Measurements from ENCODE around the gene CD79A.

CD79A gene

DNA sequence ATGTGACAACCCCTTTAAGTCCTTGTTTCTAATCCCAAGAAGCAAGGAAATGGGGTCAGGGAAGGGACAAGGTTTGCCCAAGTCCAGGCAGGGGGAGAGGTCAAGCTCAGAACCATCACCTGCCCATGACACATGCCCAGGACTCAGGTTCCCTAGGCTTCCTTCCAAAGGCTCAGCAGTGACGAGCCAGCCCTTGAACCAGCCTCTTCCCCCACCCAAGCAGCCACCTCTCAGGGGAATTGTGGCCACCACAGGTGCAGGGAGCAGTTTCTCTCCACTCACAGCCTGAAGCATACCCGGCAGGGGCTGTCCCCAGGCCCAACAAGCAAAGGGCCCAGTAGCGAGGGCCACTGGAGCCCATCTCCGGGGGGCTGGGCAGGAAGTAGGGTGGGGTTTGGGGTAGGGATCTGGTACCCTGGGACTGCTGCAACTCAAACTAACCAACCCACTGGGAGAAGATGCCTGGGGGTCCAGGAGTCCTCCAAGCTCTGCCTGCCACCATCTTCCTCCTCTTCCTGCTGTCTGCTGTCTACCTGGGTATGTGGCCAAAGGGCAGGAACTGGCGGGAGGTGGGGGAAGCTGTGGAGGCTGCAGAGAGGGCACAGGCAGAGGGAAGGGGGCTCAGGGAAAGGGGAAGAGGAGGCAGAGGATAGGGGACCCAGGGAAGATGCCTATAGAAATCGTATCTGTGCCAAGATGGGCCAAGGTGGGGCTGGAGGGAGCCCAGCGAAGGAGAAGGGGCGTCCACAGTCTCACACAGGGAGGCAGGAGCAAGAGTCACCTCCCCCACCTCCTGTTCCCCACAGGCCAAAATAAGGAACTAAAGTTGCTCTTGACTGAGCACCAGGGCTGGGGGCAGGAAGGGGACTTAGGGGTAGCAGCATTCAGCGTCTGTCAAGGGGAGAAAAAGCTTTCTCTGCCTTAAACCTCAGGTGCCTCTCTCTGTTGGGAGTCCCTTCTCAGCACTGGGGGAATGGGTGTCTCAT, at the start of gene CD79A:
Gene CD79A, plus strand, starts transcription at position 433 of the 986 bp plus-strand sequence. Its CDS starts 26 bp downstream, at position 459.
- in situ Hi-C loops (cut with HindIII; ENCODE audit: low pct_ligation_motif_present, low pct_unique_long_range_greater_than_20kb, low sequenced_read_pairs): no loop called here
- DNase-seq: no peak

- in situ Hi-C loops (cut with HindIII; ENCODE audit: low pct_ligation_motif_present, low pct_unique_long_range_greater_than_20kb, low sequenced_read_pairs): no loop called here
Measured at GRCh38 chr19:41837981-41838708, 38.9 kb upstream of the CD79A start.

GRCh38 chr19:41839211-41839610, 37.9 kb upstream of the CD79A start:
- in situ Hi-C loops (cut with HindIII; ENCODE audit: low pct_ligation_motif_present, low pct_unique_long_range_greater_than_20kb, low sequenced_read_pairs): no loop called here
- no peak for DNase-seq

More at GRCh38 chr19:41837981-41838708, 38.9 kb upstream of the CD79A start:
- no peak for DNase-seq

DNA sequence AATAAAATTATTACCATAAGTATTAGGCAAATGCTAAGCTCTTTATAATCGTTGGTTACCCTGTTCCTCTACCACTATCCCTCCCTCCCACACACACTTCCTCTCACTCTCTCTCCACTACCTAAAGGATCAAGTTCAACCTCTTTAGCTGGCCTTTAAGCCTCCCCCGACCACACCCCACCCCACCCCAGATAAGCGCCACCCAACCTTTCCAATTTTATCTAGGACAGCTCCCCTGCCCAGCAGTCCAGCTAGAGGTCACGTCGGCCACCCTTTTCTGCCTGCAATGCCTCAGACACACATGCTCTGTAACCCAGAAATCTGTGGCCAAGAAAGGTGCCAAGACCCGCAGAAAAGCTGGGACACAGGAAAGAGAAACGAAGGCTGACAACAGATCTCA, 33.7 kb upstream of the CD79A start:
- in situ Hi-C loops (cut with HindIII; ENCODE audit: low pct_ligation_motif_present, low pct_unique_long_range_greater_than_20kb, low sequenced_read_pairs): no loop called here
- no peak for DNase-seq

DNA sequence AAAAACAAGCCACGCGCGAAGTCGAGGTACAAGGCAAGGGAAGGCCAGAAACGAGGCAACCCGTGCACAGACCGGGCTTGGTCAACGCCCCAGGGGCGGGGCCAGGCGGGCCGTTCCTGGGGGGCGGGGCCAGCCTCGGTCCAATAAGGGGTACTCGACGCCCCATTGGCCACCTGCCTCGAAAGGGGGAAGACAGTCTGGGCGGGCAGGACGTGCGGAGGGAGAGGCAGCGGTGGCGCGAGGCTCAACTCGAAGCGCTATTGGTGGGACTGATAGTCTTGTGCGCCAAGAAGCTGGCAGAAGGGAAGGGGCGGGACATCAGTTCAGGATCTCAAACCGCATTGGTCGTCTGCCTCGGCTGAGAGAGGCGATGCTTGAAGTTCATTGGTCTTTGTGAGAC, 32.5 kb upstream of the CD79A start, which contains the start of gene LYPD4:
Gene LYPD4, minus strand, starts transcription at position 83 of the 400 bp plus-strand sequence. CDS start 5,398 bp downstream, outside the sequence.
- DNase-seq: no peak

DNA sequence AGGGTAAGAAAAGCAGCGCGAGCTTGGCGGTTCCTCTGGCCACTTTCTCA, 32.3 kb upstream of the CD79A start, which contains the start of gene DMRTC2:
Gene DMRTC2, plus strand, starts transcription at position 42 of the 50 bp plus-strand sequence. CDS start 2,387 bp downstream, outside the sequence.
- DNase-seq: no peak
- in situ Hi-C loops (cut with HindIII; ENCODE audit: low pct_ligation_motif_present, low pct_unique_long_range_greater_than_20kb, low sequenced_read_pairs): no loop called here

More for the DNA sequence above, 32.5 kb upstream of the CD79A start, which contains the start of gene LYPD4:
- in situ Hi-C loops (cut with HindIII; ENCODE audit: low pct_ligation_motif_present, low pct_unique_long_range_greater_than_20kb, low sequenced_read_pairs): no loop called here

DNA sequence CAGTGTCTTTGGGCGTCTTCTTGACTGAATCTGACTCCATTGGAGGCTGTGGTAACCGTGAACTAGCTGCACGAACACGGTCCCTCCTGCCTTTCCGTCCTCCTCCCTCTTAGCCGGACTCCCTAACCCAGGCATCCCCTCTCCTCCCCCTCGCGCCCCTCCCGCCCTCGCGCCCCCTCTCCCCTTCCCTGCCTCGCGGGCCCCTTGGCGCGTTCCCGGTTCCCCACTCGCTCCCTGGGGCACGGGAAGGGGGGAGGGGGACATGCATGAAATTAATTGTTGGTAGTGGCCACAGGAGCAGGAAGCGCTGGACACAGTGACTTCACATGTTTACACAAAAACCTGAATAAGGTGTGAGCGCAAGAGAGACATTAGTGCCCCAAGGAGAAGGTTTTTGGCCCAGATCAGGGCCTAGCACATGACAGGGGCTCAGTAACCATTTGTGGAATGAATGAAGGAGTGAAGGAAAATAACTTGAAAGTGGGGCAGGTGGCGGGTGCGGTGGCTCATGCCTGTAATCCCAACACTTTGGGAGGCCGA, 32.0 kb upstream of the CD79A start:
- no peak for DNase-seq

GRCh38 chr19:41847351-41848105, 29.6 kb upstream of the CD79A start:
- DNase-seq: no peak
- in situ Hi-C loops (cut with HindIII; ENCODE audit: low pct_ligation_motif_present, low pct_unique_long_range_greater_than_20kb, low sequenced_read_pairs): no loop called here

More for the DNA sequence above, 32.0 kb upstream of the CD79A start:
- in situ Hi-C loops (cut with HindIII; ENCODE audit: low pct_ligation_motif_present, low pct_unique_long_range_greater_than_20kb, low sequenced_read_pairs): no loop called here

GRCh38 chr19:41848666-41849065, 28.4 kb upstream of the CD79A start:
- no peak for DNase-seq
- in situ Hi-C loops (cut with HindIII; ENCODE audit: low pct_ligation_motif_present, low pct_unique_long_range_greater_than_20kb, low sequenced_read_pairs): no loop called here

- in situ Hi-C loops (cut with HindIII; ENCODE audit: low pct_ligation_motif_present, low pct_unique_long_range_greater_than_20kb, low sequenced_read_pairs): no loop called here
- DNase-seq: no peak
Measured at GRCh38 chr19:41849067-41849466, 28.0 kb upstream of the CD79A start.

- in situ Hi-C loops (cut with HindIII; ENCODE audit: low pct_ligation_motif_present, low pct_unique_long_range_greater_than_20kb, low sequenced_read_pairs): no loop called here
- DNase-seq: no peak
Measured at GRCh38 chr19:41850381-41850780, 26.7 kb upstream of the CD79A start.

DNA sequence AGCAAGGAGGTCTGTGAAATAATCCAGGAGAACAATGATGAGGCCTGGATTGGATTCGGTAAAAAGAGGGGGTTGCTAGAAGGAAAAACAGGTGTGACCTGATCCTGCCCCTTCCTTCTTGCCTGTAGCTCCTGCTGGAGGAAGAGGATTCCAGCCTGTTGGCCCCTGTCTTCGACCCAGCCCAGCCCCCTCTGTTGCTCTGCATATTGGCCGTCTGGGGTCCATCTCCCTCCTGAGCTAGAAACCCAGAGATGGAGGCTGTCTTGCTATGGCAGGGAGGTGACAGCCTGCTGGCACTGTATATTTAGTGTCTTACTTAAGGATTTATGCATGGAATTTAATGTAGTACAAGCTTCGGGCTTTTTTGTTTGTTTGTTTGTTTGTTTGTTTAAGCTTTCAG, 25.6 kb upstream of the CD79A start:
- no peak for DNase-seq
- in situ Hi-C loops (cut with HindIII; ENCODE audit: low pct_ligation_motif_present, low pct_unique_long_range_greater_than_20kb, low sequenced_read_pairs): no loop called here

DNA sequence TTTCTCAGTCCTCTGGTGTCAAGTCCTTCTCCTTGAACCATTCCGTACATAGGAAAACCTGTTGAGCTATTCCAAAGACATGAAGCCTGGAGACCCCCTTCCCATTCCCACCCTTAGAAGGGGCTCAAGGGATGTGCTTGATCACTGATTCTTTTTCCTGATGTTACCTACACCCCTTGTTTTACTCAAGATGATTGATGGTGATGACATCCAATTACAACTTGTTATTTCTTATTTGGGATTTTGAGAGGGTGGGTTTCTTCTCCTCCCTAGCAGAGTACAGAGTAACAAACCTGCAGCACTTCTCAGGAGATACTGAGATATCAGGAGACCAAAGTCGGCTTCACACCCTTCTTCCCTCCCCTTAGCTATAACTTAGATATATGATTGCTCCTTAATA, 23.7 kb upstream of the CD79A start:
- no peak for DNase-seq
- in situ Hi-C loops (cut with HindIII; ENCODE audit: low pct_ligation_motif_present, low pct_unique_long_range_greater_than_20kb, low sequenced_read_pairs): no loop called here

DNA sequence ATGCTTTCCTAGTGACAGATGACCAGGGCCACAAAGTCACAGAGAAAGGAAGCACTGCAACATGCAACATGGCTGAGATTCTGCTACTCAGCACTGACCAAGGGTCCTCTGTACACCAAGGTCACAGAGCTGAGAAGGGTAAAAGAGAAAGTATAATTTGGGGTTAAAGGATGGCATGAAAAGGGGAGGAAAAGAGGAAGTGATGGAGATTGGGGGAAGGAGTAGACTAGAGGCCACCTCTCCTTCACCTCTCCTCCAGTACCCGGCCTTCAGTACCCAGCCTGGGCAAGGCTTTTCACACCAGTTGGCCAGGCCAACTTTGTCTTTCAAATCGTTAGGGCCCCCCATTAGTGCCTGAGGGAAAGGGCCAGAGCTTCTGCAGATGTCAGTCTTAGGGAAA, 23.3 kb upstream of the CD79A start:
- in situ Hi-C loops (cut with HindIII; ENCODE audit: low pct_ligation_motif_present, low pct_unique_long_range_greater_than_20kb, low sequenced_read_pairs): no loop called here
- no peak for DNase-seq

- in situ Hi-C loops (cut with HindIII; ENCODE audit: low pct_ligation_motif_present, low pct_unique_long_range_greater_than_20kb, low sequenced_read_pairs): no loop called here
- DNase-seq: no peak
Measured at GRCh38 chr19:41859213-41859617, 17.9 kb upstream of the CD79A start.

DNA sequence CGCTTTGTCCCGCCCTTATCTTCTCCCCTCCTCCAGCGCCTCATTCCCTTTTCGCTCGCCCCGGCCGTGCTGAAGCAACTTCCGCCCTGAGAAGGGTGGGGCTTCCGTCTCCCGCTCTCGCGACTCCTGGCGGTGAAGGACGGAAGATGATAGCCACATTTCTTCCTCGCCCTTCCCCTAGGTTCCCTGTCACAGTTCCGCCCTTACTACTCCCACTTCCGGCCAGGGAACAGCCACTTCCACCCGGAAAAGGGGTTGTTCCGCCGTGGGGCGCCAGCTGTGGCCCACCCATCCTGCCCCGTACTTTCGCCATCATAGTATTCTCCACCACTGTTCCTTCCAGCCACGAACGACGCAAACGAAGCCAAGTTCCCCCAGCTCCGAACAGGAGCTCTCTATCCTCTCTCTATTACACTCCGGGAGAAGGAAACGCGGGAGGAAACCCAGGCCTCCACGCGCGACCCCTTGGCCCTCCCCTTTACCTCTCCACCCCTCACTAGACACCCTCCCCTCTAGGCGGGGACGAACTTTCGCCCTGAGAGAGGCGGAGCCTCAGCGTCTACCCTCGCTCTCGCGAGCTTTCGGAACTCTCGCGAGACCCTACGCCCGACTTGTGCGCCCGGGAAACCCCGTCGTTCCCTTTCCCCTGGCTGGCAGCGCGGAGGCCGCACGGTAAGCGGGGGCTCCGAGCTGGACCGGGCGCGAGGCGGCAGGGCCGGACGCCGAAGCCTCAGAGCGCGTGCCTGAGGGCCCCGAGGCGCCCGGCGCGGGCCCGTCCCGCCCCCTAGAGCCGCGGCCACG, 17.3 kb upstream of the CD79A start, which contains the start of gene RPS19:
Gene RPS19, plus strand, starts transcription at position 638 of the 801 bp plus-strand sequence. CDS start 520 bp downstream, outside the sequence.
- in situ Hi-C loops (cut with HindIII; ENCODE audit: low pct_ligation_motif_present, low pct_unique_long_range_greater_than_20kb, low sequenced_read_pairs): no loop called here
- peak; percentile 96 for DNase-seq

DNA sequence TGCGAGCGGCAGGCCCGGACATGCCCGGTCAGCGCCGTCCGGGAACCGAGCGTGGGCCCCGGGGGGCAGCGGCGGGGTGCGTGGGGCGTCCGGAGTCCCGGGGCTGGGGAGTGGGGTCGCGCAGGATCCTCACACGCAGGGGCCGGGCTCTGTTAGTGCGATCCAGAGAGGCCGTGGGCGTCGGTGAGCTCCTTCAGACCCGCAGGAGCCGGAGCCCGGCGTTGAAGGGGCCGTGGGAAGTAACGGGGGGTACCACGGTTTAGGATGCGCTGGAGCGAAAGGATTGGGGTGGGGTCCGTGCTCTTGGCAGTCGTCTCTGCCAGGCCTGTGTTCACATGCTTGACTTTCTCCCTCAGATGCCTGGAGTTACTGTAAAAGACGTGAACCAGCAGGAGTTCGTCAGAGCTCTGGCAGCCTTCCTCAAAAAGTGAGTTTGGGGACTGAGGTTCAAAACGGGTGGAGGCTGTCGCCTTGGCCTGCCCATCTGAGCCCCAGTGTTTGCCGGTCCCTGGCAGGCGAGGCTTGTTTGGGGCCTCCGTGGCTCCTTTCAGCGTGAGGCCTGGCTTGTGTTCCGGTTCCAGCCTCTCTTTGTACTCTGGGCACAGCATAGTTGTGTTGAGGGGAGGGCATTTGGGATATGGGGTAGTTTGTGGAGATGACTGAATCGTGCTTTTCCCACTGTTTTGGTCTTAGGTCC, 16.5 kb upstream of the CD79A start:
- DNase-seq: no peak
- in situ Hi-C loops (cut with HindIII; ENCODE audit: low pct_ligation_motif_present, low pct_unique_long_range_greater_than_20kb, low sequenced_read_pairs): no loop called here
